H1 (cell line): ENCODE data around the gene DLL1. TPM values are rescaled to one million over a fixed set of nuclear protein-coding genes. Genes with fewer than 3 reads are reported as not detected.

ENCODE experiments used
- CTCF ChIA-PET: fragments of 300-600 bp; sonication (Branson Sonifier 250); formaldehyde crosslinking; loops from one replicate; lab custom pipeline; 2021; ENCODE audit not compliant: partially characterized antibody; lab: Charles Lee
- POLR2A ChIA-PET: fragments of 300-600 bp; sonication (Branson Sonifier 250); formaldehyde crosslinking; loops from one replicate; lab custom pipeline; 2021; ENCODE audit warnings: inconsistent platforms; ENCODE audit not compliant: partially characterized antibody; lab: Charles Lee
- DNase-seq, 2 experiments: peaks; one replicate each; pipeline versions ENCODE4 v3.0.0 to v3.0.0-alpha.2; 2010 to 2022; ENCODE audit warnings: low spot score in 2 of 2, low read depth in 1 of 2, mixed read lengths in 1 of 2
- FAIRE-seq: peaks from 2 replicates; lab custom pipeline; 2011; peaks lifted over from hg19 to GRCh38; lab: Jason Lieb, UNC
- H2AFZ ChIP-seq: 2 replicates; pipeline ENCODE4 v1.8.1; 2012; ENCODE audit warnings: low read length, inconsistent platforms
- H2AK5ac ChIP-seq: 2 replicates; pipeline ENCODE4 v1.6.1; 2013; ENCODE audit warnings: low read depth, low read length
- H2BK120ac ChIP-seq: replicated peaks from 2 replicates; pipeline ENCODE3; 2013; ENCODE audit warnings: low read depth, low read length, inconsistent platforms
- H2BK12ac ChIP-seq: 2 replicates; pipeline ENCODE4 v1.6.1; 2013; ENCODE audit warnings: low read depth, low read length
- H2BK15ac ChIP-seq: 2 replicates; pipeline ENCODE4 v1.6.1; 2013; ENCODE audit warnings: low read length
- H2BK20ac ChIP-seq: 2 replicates; pipeline ENCODE4 v1.6.1; 2013; ENCODE audit warnings: low read length
- H2BK5ac ChIP-seq: 2 replicates; pipeline ENCODE4 v1.6.1; 2013; ENCODE audit warnings: low read depth, low read length
- H3K14ac ChIP-seq: 2 replicates; pipeline ENCODE4 v1.6.1; 2013; ENCODE audit warnings: inconsistent platforms; ENCODE audit not compliant: insufficient read length
- H3K18ac ChIP-seq: 2 replicates; pipeline ENCODE4 v1.6.1; 2013; ENCODE audit warnings: low read length; ENCODE audit errors: extremely low read depth
- H3K23ac ChIP-seq: 2 replicates; pipeline ENCODE4 v1.6.1; 2013; ENCODE audit warnings: inconsistent platforms; ENCODE audit not compliant: insufficient read length
- H3K23me2 ChIP-seq: 2 replicates; pipeline ENCODE4 v1.6.1; 2013; ENCODE audit warnings: low read depth, low read length
- H3K27ac ChIP-seq: 2 replicates; pipeline ENCODE4 v1.6.1; 2011; ENCODE audit warnings: low read depth, low read length, inconsistent platforms
- H3K27me3 ChIP-seq, 4 experiments: replicated peaks in 1 of 4; 1 replicate in 1 of 4; 2 replicates in 3 of 4; pipeline versions ENCODE4 v1.6.1 to v1.8.1; 2011 to 2013; ENCODE audit warnings: low read length in 3 of 4, mild to moderate bottlenecking in 3 of 4, inconsistent platforms in 2 of 4, mixed read lengths in 2 of 4, moderate library complexity in 1 of 4; ENCODE audit not compliant: control insufficient read depth in 3 of 4, insufficient read depth in 3 of 4; ENCODE audit errors: extremely low read depth in 1 of 4
- H3K36me3 ChIP-seq, 4 experiments: 2 replicates each; pipeline versions ENCODE4 v1.6.1 to v1.8.1; 2011 to 2013; ENCODE audit warnings: mild to moderate bottlenecking in 4 of 4, low read length in 3 of 4, moderate library complexity in 2 of 4, control low read depth in 1 of 4, inconsistent platforms in 1 of 4; ENCODE audit not compliant: insufficient read depth in 4 of 4, control insufficient read depth in 2 of 4
- H3K4ac ChIP-seq: replicated peaks from 2 replicates; pipeline ENCODE3; 2013; ENCODE audit warnings: low read length, low read depth, mixed read lengths, inconsistent platforms; ENCODE audit not compliant: insufficient read length
- H3K4me1 ChIP-seq, 4 experiments: replicated peaks in 1 of 4; 1 replicate in 1 of 4; 2 replicates in 3 of 4; pipeline versions ENCODE4 v1.6.1 to v1.8.1; 2011 to 2013; ENCODE audit warnings: low read length in 3 of 4, inconsistent platforms in 2 of 4, mixed read lengths in 1 of 4; ENCODE audit not compliant: insufficient read depth in 4 of 4, control insufficient read depth in 3 of 4
- H3K4me2 ChIP-seq, 2 experiments: 2 replicates each; pipeline versions ENCODE4 v1.6.1 to v1.8.1; 2011 to 2013; ENCODE audit warnings: low read depth in 2 of 2, low read length in 2 of 2, control low read depth in 1 of 2, inconsistent platforms in 1 of 2, mild to moderate bottlenecking in 1 of 2; ENCODE audit not compliant: insufficient read depth in 1 of 2
- H3K4me3 ChIP-seq, 4 experiments: fragments of 200-600, 300-600 bp in 1 of 4; sonication (generic), shearing (Covaris generic), sonication (Bioruptor Twin) in 1 of 4; 2 replicates each; pipeline versions ENCODE4 v1.5.1 to v1.8.1; 2011 to 2016; ENCODE audit warnings: low read length in 4 of 4, low read depth in 3 of 4, control low read depth in 2 of 4, inconsistent platforms in 2 of 4, mild to moderate bottlenecking in 2 of 4, mixed read lengths in 1 of 4, moderate library complexity in 1 of 4; ENCODE audit not compliant: insufficient read depth in 2 of 4; ENCODE audit errors: extremely low read depth in 1 of 4
- H3K56ac ChIP-seq: replicated peaks from 2 replicates; pipeline ENCODE3; 2013; ENCODE audit warnings: low read depth, mild to moderate bottlenecking, mixed read lengths, low read length, inconsistent platforms; ENCODE audit not compliant: insufficient read length
- H3K79me1 ChIP-seq: 2 replicates; pipeline ENCODE4 v1.6.1; 2013; ENCODE audit warnings: low read depth, low read length, control low read depth
- H3K79me2 ChIP-seq, 2 experiments: 2 replicates each; pipeline versions ENCODE4 v1.6.1 to v1.8.1; 2012 to 2013; ENCODE audit warnings: low read length in 2 of 2, mild to moderate bottlenecking in 2 of 2, inconsistent platforms in 1 of 2; ENCODE audit not compliant: insufficient read depth in 2 of 2, control insufficient read depth in 1 of 2
- H3K9ac ChIP-seq, 4 experiments: replicated peaks in 1 of 4; 1 replicate in 1 of 4; 2 replicates in 3 of 4; pipeline versions ENCODE4 v1.6.1 to v1.8.1; 2011 to 2013; ENCODE audit warnings: low read depth in 3 of 4, low read length in 3 of 4, control low read depth in 2 of 4, mild to moderate bottlenecking in 2 of 4, moderate library complexity in 2 of 4, inconsistent platforms in 1 of 4; ENCODE audit errors: extremely low read depth in 1 of 4
- H3K9me3 ChIP-seq, 2 experiments: 2 replicates each; pipeline versions ENCODE4 v1.6.1 to v1.8.1; 2012 to 2013; ENCODE audit warnings: mild to moderate bottlenecking in 2 of 2, moderate library complexity in 2 of 2, control low read depth in 1 of 2, inconsistent platforms in 1 of 2, low read depth in 1 of 2, low read length in 1 of 2, mixed read lengths in 1 of 2; ENCODE audit not compliant: insufficient read depth in 2 of 2
- H4K20me1 ChIP-seq, 2 experiments: replicated peaks in 1 of 2; 2 replicates each; pipeline versions ENCODE3 to v1.8.1; 2011 to 2013; ENCODE audit warnings: inconsistent platforms in 2 of 2, low read length in 2 of 2, mild to moderate bottlenecking in 1 of 2; ENCODE audit not compliant: insufficient read depth in 2 of 2, control insufficient read depth in 1 of 2
- H4K5ac ChIP-seq: 2 replicates; pipeline ENCODE4 v1.6.1; 2013; ENCODE audit warnings: low read length, low read depth, mixed read lengths, inconsistent platforms; ENCODE audit not compliant: insufficient read length
- H4K8ac ChIP-seq: 2 replicates; pipeline ENCODE4 v1.8.0; 2013; ENCODE audit warnings: mild to moderate bottlenecking, moderate library complexity, low read length, inconsistent platforms; ENCODE audit not compliant: insufficient read depth; ENCODE audit errors: extremely low read depth
- H4K91ac ChIP-seq: replicated peaks from 2 replicates; pipeline ENCODE3; 2013; ENCODE audit warnings: low read length, mixed read lengths, inconsistent platforms; ENCODE audit not compliant: insufficient read length
- CHD2 ChIP-seq: IDR thresholded peaks from 2 replicates; pipeline ENCODE4 v1.6.1; 2012; ENCODE audit warnings: low read length, improper control_type of control experiment
- RFX5 ChIP-seq: IDR thresholded peaks from 2 replicates; pipeline ENCODE4 v1.6.1; 2011; ENCODE audit warnings: low read depth, low read length, improper control_type of control experiment, borderline replicate concordance
- SP2 ChIP-seq: IDR thresholded peaks from 2 replicates; pipeline ENCODE4 v1.6.1; 2012; ENCODE audit warnings: mild to moderate bottlenecking, low read length, inconsistent platforms
- WGBS, 2 experiments: shearing (Covaris generic) in 1 of 2; methylation state at CpG; one replicate each; pipeline versions ENCODE4 v1.1.6 to v1.1.7; 2013 to 2015; ENCODE audit warnings: low lambda C conversion rate in 2 of 2, mixed read lengths in 2 of 2, inconsistent platforms in 1 of 2, low coverage in 1 of 2, missing lambda C conversion rate in 1 of 2; ENCODE audit not compliant: insufficient replicate concordance in 2 of 2, insufficient coverage in 1 of 2, insufficient read length in 1 of 2; ENCODE audit errors: extremely low coverage in 1 of 2, missing lambda C conversion rate in 1 of 2; 5-methylcytosine and 5-hydroxymethylcytosine counted together
- polyA plus RNA-seq, 7 experiments: library from polyadenylated mRNA; depleted of rRNA in 3 of 7; stranded (reverse) in 5 of 7; unstranded in 2 of 7; fragments of >200 nt in 5 of 7; fragments of 200-250 nt in 2 of 7; gene quantifications; 1 replicate in 5 of 7; 2 replicates in 1 of 7; 4 replicates in 1 of 7; pipeline versions ENCODE4 v1.2.1 to v1.2.3, GENCODE V29; 2011 to 2013; ENCODE audit warnings: missing spikeins in 2 of 7, mixed read lengths in 2 of 7
- total RNA-seq: library from RNA; stranded (reverse); fragmentation: NEBNext Ultra II Directional; extraction: Animal tissue kit (Norgen Biotek cat#: 25700); gene quantifications from 2 replicates; pipeline ENCODE4 v1.2.1, GENCODE V29; 2021

DLL1 gene
- total and polyA plus RNA-seq, 2 of the 8 experiments (the other 6 are each of a cell fraction or from before 2014, with no cell fraction given), result 1.7 to 3.8 TPM

DNA sequence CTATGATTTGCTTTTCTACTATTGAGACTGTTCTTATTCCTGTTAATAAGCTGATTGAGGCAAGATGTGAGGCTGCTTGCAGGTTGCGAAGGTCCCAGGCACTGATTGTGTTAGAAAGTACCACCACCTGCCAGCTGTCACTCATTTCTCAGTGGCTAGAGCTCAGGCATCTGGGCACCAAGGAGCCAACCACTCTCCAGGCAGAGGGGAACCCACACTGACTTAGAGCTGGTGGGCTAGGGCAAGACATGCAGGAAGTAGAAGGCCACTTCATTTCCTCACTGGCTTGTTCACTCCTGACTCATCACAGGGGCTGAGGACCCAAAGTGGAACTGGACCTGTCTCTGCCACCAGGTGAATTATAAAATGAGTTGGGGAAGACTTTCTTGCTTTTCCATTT lies 7.8 kb upstream of the DLL1 start:
- Histone ChIP-seq H3K23ac (no peak overlapping the region), H2BK5ac (no peak overlapping the region), H4K5ac (no peak overlapping the region), H3K23me2 (peaks cover 9% of the 10 kb centered on the region; the same call in 1 of the 2 replicates), H2AFZ (no peak overlapping the region), H4K91ac (peak overlapping the region; percentile 90), H3K36me3 (peaks cover 0 to 6% (median 0%) of the 10 kb centered on the region in 4 experiments; a peak in 1 of 8 replicates), H3K27me3 (peaks cover 20 to 30% (median 25%) of the 10 kb centered on the region in 4 experiments), H3K4me3 (no peak overlapping the region), H2BK20ac (peak overlapping the region; percentile 15; the same call in 1 of the 2 replicates), H4K8ac (no peak overlapping the region; the same call in 1 of the 2 replicates), H2BK12ac (peak overlapping the region; percentile 85; the same call in 1 of the 2 replicates), H3K56ac (no peak overlapping the region), H3K4ac (peak overlapping the region; percentile 57), H2AK5ac (peak overlapping the region; percentile 75; the same call in 1 of the 2 replicates), H4K20me1 (peaks cover 0 to 5% of the 10 kb centered on the region in 2 experiments), H2BK120ac (peak overlapping the region; percentile 47), H2BK15ac (no peak overlapping the region), H3K9ac (no peak overlapping the region), H3K4me1 (peaks cover 8 to 27% (median 14%) of the 10 kb centered on the region in 4 experiments), H3K18ac (no peak overlapping the region; the same call in 1 of the 2 replicates), H3K14ac (no peak overlapping the region), H3K27ac (no peak overlapping the region), H3K79me1 (no peaks in the 10 kb centered on the region), H3K4me2 (no peak overlapping the region), H3K79me2 (no peaks in the 10 kb centered on the region), H3K9me3 (peaks cover 13 to 25% of the 10 kb centered on the region in 2 experiments)
- ChIA-PET POLR2A (no interaction called here), CTCF (no interaction called here)
- 91% methylated on average over 1 of the region's 1 CpG; no CpG with 5 or more reads in 1 of the 2 experiments for WGBS, 2 experiments
- FAIRE-seq (no peak), DNase-seq (no peak)
- no peak for TF ChIP-seq SP2
- no peak for TF ChIP-seq CHD2
- TF ChIP-seq RFX5, result no peak
